Astrocyte (in vitro differentiated cells and primary cell): Measurements from ENCODE around the gene TRAPPC10. TPM values are rescaled to one million over a fixed set of nuclear protein-coding genes. Genes with fewer than 3 reads are reported as not detected.

ENCODE experiments used
- DNase-seq: peaks from one replicate; pipeline ENCODE4 v3.0.0-alpha.2; 2010; ENCODE audit warnings: low read depth
- FAIRE-seq: peaks from 2 replicates; lab custom pipeline; 2011; peaks lifted over from hg19 to GRCh38; lab: Jason Lieb, UNC
- H2AFZ ChIP-seq: 2 replicates; pipeline ENCODE4 v1.6.0; 2012; ENCODE audit warnings: low read depth, low read length, inconsistent platforms
- H3K27ac ChIP-seq: 2 replicates; pipeline ENCODE4 v1.5.1; 2011; ENCODE audit warnings: low read depth, low read length, inconsistent platforms
- H3K27me3 ChIP-seq: 2 replicates; pipeline ENCODE4 v1.6.0; 2011; ENCODE audit warnings: low read length, inconsistent platforms; ENCODE audit not compliant: insufficient read depth
- H3K36me3 ChIP-seq: 2 replicates; pipeline ENCODE4 v1.5.1; 2011; ENCODE audit warnings: low read length, inconsistent platforms; ENCODE audit not compliant: insufficient read depth
- H3K4me1 ChIP-seq: 2 replicates; pipeline ENCODE4 v1.5.1; 2011; ENCODE audit warnings: low read length, inconsistent platforms; ENCODE audit not compliant: insufficient read depth
- H3K4me2 ChIP-seq: 2 replicates; pipeline ENCODE4 v1.6.0; 2012; ENCODE audit warnings: low read length, inconsistent platforms
- H3K4me3 ChIP-seq: 2 replicates; pipeline ENCODE4 v1.5.1; 2011; ENCODE audit warnings: low read depth, mild to moderate bottlenecking, low read length, inconsistent platforms; ENCODE audit not compliant: insufficient read depth
- H3K79me2 ChIP-seq: 2 replicates; pipeline ENCODE4 v1.6.0; 2012; ENCODE audit warnings: mild to moderate bottlenecking, low read length, inconsistent platforms; ENCODE audit not compliant: insufficient read depth
- H3K9ac ChIP-seq: 2 replicates; pipeline ENCODE4 v1.6.0; 2012; ENCODE audit warnings: mild to moderate bottlenecking, low read length, inconsistent platforms
- H3K9me3 ChIP-seq: 2 replicates; pipeline ENCODE4 v1.5.1; 2012; ENCODE audit warnings: low read depth, mild to moderate bottlenecking, low read length, inconsistent platforms; ENCODE audit not compliant: insufficient read depth
- H4K20me1 ChIP-seq: 2 replicates; pipeline ENCODE4 v1.6.0; 2012; ENCODE audit warnings: low read length, inconsistent platforms; ENCODE audit not compliant: insufficient read depth
- H3K27ac Mint-ChIP-seq: one replicate; pipeline ENCODE4 v1.8.0; 2021; ENCODE audit warnings: mild to moderate bottlenecking, mixed read lengths; ENCODE audit not compliant: unreplicated experiment
- H3K27me3 Mint-ChIP-seq: one replicate; pipeline ENCODE4 v1.8.0; 2021; ENCODE audit warnings: low read depth, mixed read lengths; ENCODE audit not compliant: unreplicated experiment
- H3K36me3 Mint-ChIP-seq: one replicate; pipeline ENCODE4 v1.8.0; 2021; ENCODE audit warnings: low read depth, mixed read lengths; ENCODE audit not compliant: unreplicated experiment
- H3K4me1 Mint-ChIP-seq: one replicate; pipeline ENCODE4 v1.8.0; 2021; ENCODE audit warnings: low read depth, mixed read lengths; ENCODE audit not compliant: unreplicated experiment
- H3K4me3 Mint-ChIP-seq: one replicate; pipeline ENCODE4 v1.8.0; 2021; ENCODE audit warnings: mild to moderate bottlenecking, moderate library complexity, mixed read lengths; ENCODE audit not compliant: unreplicated experiment
- H3K9me3 Mint-ChIP-seq: one replicate; pipeline ENCODE4 v1.8.0; 2021; ENCODE audit warnings: mild to moderate bottlenecking, mixed read lengths; ENCODE audit not compliant: unreplicated experiment
- EZH2 ChIP-seq: IDR thresholded peaks from 2 replicates; pipeline ENCODE4 v1.6.1; 2012; ENCODE audit warnings: mild to moderate bottlenecking, low read length, inconsistent platforms; ENCODE audit not compliant: insufficient read depth
- total RNA-seq: library from RNA; stranded (reverse); gene quantifications from 2 replicates; pipeline ENCODE4 v1.2.1, GENCODE V29; 2021
- TF ChIP-seq, protein P1 (sequence below): IDR thresholded peaks from 2 replicates; pipeline ENCODE4 v1.5.1; 2011; ENCODE audit warnings: low read depth, mild to moderate bottlenecking, inconsistent platforms, low read length, moderate library complexity; ENCODE audit not compliant: insufficient read depth

TRAPPC10 gene
- total RNA-seq, 1 donor from 2014 or later = 45.7 TPM

DNA sequence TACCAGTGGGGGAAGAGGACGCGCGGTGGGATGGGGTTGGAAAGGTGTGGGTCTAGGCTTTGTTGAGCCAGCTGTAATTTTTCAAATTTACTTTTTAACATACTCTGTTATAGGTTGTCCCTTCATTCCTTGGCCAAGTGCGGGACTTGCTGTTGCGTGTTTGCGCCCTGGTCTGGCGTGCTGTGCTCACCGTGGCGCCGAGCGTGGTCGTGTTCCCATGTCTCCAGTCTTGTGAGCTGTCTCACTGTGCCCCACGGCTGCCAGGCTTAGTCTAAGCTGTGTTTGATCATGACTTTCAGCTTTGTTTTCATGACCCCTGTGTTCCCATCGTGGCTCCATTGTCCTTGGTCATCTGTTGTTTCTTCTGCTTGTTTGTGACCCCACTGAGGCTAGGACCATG, 26.0 kb downstream of the TRAPPC10 start:
- Histone ChIP-seq H2AFZ (no peak overlapping the region), H3K4me1 (no peaks in the 10 kb centered on the region), H3K36me3 (peaks cover 24% of the 10 kb centered on the region), H3K4me3 (no peak overlapping the region), H3K27ac (no peak overlapping the region), H3K4me2 (no peak overlapping the region), H3K9me3 (no peaks in the 10 kb centered on the region), H4K20me1 (peaks cover 47% of the 10 kb centered on the region), H3K9ac (no peak overlapping the region), H3K79me2 (peaks cover 58% of the 10 kb centered on the region), H3K27me3 (no peaks in the 10 kb centered on the region)
- no peak overlapping the region for H3K4me3 Mint-ChIP-seq
- H3K27me3 Mint-ChIP-seq = no peaks in the 10 kb centered on the region
- TF ChIP-seq, protein P1, sequence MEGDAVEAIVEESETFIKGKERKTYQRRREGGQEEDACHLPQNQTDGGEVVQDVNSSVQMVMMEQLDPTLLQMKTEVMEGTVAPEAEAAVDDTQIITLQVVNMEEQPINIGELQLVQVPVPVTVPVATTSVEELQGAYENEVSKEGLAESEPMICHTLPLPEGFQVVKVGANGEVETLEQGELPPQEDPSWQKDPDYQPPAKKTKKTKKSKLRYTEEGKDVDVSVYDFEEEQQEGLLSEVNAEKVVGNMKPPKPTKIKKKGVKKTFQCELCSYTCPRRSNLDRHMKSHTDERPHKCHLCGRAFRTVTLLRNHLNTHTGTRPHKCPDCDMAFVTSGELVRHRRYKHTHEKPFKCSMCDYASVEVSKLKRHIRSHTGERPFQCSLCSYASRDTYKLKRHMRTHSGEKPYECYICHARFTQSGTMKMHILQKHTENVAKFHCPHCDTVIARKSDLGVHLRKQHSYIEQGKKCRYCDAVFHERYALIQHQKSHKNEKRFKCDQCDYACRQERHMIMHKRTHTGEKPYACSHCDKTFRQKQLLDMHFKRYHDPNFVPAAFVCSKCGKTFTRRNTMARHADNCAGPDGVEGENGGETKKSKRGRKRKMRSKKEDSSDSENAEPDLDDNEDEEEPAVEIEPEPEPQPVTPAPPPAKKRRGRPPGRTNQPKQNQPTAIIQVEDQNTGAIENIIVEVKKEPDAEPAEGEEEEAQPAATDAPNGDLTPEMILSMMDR = no peak
- TF ChIP-seq EZH2 = no peak
- DNase-seq (no peak), FAIRE-seq (no peak)
- no peaks in the 10 kb centered on the region for H3K4me1 Mint-ChIP-seq
- no peak overlapping the region for H3K27ac Mint-ChIP-seq
- peaks cover 18% of the 10 kb centered on the region for H3K36me3 Mint-ChIP-seq
- no peaks in the 10 kb centered on the region for H3K9me3 Mint-ChIP-seq

DNA sequence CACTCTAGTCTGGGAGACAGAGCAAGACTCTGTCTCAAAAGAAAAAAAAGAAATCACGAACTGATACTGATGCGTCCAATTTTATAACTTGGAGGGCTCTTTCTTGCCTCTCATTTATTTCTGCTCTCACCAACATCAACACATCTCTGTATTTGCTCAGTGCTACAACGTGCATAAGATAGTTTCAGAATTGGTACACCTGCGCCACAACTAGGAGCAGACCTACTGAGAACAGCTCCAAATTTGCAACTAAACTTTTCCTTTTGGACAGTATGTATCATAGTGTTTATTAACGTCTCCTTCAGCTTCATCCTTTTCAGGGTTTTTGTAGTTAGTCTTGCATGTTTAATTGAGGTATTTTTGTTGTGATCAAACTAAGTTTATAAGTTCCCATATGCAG, 27.7 kb downstream of the TRAPPC10 start:
- TF ChIP-seq EZH2 = no peak
- TF ChIP-seq, protein P1 = no peak
- no peak for FAIRE-seq

DNA sequence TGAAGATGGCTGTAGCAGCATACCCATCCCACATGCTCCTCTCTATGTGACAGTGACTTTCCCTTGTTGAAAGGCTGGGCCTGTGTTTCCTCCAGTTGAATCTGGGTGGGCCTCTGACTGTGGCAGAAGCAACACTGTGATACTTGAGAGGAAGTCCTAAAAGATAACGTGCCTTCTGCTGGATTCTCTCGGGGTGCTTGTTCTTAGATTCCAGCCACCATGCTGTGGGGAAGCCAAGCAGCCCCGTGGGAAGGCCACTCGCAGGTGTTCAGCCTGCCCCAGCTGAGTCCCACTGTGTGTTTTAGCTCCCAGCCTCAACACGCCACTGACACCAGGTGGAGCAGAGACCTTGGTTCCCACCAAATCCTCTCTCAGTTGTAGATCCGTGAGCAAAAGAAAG, 31.5 kb downstream of the TRAPPC10 start:
- no peaks in the 10 kb centered on the region for H3K9me3 Mint-ChIP-seq
- Histone ChIP-seq H3K36me3 (peaks cover under 1% of the 10 kb centered on the region), H3K27ac (no peak overlapping the region), H3K4me1 (no peaks in the 10 kb centered on the region), H2AFZ (no peak overlapping the region), H4K20me1 (peaks cover 53% of the 10 kb centered on the region), H3K27me3 (no peaks in the 10 kb centered on the region), H3K9me3 (no peaks in the 10 kb centered on the region), H3K79me2 (peaks cover 76% of the 10 kb centered on the region), H3K9ac (no peak overlapping the region), H3K4me2 (no peak overlapping the region), H3K4me3 (no peak overlapping the region)
- FAIRE-seq (no peak), DNase-seq (no peak)
- no peak overlapping the region for H3K4me3 Mint-ChIP-seq
- peaks cover 7% of the 10 kb centered on the region for H3K36me3 Mint-ChIP-seq
- H3K27ac Mint-ChIP-seq = no peak overlapping the region
- no peaks in the 10 kb centered on the region for H3K27me3 Mint-ChIP-seq
- no peak for TF ChIP-seq EZH2
- TF ChIP-seq, protein P1 = no peak
- no peaks in the 10 kb centered on the region for H3K4me1 Mint-ChIP-seq

More for the DNA sequence above, 27.7 kb downstream of the TRAPPC10 start:
- H3K27ac Mint-ChIP-seq = no peak overlapping the region
- Histone ChIP-seq H3K27ac (no peak overlapping the region), H2AFZ (no peak overlapping the region), H3K79me2 (peaks cover 62% of the 10 kb centered on the region), H3K9ac (no peak overlapping the region), H3K4me1 (no peaks in the 10 kb centered on the region), H3K9me3 (no peaks in the 10 kb centered on the region), H3K27me3 (no peaks in the 10 kb centered on the region), H3K4me3 (no peak overlapping the region), H4K20me1 (peaks cover 40% of the 10 kb centered on the region), H3K4me2 (no peak overlapping the region), H3K36me3 (peaks cover 16% of the 10 kb centered on the region)
- no peaks in the 10 kb centered on the region for H3K4me1 Mint-ChIP-seq
- H3K9me3 Mint-ChIP-seq = no peaks in the 10 kb centered on the region
- no peak overlapping the region for H3K4me3 Mint-ChIP-seq
- DNase-seq = no peak
- H3K36me3 Mint-ChIP-seq = peaks cover 13% of the 10 kb centered on the region
- no peaks in the 10 kb centered on the region for H3K27me3 Mint-ChIP-seq
